Right kidney (tissue), 1 donor: ENCODE results near the gene TM4SF4.

ENCODE experiments used
- DNase-seq: peaks from one replicate; pipeline ENCODE4 v3.0.0-alpha.2; 2016

The TM4SF4 gene

GRCh38 chr3:149486726-149487125, 12.2 kb downstream of the TM4SF4 start:
- DNase-seq: no peak

DNA sequence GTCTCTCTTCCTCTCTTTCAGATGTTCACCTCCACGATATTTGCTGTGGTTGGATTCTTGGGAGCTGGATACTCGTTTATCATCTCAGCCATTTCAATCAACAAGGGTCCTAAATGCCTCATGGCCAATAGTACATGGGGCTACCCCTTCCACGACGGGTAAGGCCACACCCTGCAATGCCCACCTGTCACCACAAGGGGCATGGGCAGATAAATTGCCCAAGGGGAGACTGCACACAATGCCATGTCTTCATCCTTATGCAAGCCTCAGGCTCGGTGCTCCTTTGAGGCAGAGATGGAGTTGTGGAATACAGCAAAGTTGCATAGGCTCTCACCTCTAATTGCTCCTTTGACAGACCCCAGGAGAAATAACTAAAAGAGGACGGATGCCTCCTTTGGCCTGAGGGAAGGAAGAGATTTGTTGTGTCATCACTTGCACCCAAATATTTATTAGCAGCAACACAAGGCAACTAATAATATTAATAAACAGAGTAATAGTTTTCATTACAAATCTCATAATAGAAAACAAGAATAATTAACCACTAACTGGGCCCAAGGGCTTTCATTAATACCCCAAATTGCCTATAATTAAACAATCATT, 13.2 kb downstream of the TM4SF4 start:
- no peak for DNase-seq

- no peak for DNase-seq
These were observed 14.7 kb downstream of the TM4SF4 start for GRCh38 chr3:149489060-149489690.

DNA sequence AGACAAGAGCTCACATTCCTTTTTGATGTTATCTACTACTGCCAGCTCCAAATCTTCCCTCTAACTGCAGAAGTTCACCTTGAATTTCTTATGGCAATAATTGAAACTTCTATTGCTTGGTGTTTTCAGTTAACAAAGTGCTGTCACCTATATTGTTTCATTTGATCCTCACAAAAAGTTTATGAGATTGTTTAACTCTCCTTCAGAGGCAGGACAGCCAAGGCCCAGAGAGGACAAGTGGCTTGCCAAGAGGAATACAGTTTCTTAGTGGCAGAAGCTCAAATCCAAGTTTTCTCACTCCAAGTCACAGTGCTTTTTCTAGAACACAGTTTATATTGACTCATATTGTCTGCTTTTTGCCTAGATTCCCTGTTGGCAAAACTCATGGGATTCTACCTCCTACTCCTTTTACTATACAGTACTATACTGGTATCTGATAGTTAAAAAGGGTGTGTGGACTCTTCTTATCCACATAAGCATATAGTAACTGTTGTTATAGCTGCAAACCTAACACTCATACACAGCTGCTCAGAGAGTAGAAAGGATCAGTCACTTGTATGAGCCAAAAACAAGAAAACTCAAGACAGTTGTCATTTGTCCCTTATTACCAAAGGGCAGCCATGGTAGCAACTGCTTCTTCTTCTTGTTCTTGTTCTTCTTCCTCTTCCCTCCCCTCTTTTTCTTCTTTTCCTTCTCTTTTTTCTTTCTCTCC, 15.9 kb downstream of the TM4SF4 start:
- DNase-seq: no peak

DNA sequence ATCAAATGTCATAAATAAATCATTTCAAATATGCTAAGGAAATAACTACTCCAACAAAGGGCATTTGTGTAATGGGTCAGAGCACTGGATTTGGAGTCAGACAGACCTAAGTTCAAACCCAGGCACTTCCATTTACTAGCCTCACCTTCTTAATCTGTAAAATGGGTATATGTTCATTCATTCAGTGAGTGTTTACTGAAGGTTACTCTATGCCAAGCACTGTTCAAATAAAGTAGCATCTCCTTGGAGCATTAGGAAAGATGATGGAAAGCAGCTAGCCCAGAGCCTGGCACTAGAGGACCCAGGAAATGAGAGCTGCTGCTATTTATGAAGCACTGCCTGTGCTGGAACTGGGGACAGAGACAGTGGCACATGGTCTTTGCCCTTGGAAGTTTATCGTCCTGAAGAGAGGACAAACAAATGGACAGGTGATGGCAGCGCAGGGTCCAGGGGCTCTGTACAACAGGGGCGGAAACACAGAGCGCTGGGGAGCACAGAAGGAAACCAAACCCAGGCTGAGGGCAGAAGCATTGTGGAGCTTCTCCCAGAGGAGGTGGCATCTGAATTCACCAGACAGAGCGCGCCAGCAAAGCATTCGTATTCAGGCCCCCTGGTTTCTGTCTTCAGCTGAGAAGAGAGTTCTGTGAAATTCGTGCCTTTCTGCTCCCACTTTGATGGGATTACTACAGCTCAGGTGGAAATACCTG, 19.0 kb downstream of the TM4SF4 start:
- no peak for DNase-seq

GRCh38 chr3:149494022-149494758, 19.7 kb downstream of the TM4SF4 start:
- DNase-seq: peak; percentile 22

- no peak for DNase-seq
These were observed 20.5 kb downstream of the TM4SF4 start for GRCh38 chr3:149494759-149495580.

DNA sequence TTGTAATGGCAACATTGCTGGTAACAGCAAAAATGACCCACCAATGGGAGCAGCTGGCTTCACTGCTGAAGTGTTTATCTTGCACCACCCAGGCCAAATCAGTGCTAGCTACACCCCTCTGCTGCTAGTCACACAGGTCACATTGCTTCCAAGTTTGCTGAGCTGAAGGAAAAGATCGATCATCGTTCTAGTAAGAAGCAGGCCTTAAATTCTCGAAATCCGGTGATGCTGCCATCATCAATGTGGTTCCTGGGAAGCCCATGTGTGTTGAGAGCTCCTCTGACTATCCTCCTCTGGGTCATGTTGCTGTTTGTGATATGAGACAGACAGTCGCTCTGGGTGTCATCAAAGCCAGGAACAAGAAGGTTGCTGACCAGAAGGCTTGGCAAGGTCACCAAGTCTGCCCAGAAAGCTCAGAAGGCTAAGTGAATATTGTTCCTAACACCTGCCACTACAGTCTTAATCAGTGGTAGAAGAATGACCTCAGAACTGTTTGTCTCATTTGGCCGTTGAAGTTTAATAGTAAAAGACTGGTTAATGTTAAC, 21.2 kb downstream of the TM4SF4 start:
- no peak for DNase-seq

DNA sequence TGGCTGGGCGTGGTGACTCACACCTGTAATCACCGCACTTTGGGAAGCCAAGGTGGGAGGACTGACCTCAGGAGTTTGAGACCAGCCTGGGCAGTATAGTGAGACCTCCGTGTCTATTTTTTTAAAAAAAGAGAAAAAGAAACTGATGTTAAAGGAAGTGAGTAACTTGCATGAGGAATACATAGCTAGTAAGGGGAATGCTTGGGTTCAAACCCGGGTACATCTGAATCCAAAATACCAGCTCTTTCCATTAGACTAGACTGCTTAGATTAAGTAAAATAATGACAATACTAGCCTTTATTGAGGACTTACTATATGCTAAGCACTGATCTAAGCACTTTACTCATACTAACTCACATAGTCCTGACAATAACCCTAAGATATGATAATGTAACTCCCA, 22.4 kb downstream of the TM4SF4 start:
- DNase-seq: no peak

DNA sequence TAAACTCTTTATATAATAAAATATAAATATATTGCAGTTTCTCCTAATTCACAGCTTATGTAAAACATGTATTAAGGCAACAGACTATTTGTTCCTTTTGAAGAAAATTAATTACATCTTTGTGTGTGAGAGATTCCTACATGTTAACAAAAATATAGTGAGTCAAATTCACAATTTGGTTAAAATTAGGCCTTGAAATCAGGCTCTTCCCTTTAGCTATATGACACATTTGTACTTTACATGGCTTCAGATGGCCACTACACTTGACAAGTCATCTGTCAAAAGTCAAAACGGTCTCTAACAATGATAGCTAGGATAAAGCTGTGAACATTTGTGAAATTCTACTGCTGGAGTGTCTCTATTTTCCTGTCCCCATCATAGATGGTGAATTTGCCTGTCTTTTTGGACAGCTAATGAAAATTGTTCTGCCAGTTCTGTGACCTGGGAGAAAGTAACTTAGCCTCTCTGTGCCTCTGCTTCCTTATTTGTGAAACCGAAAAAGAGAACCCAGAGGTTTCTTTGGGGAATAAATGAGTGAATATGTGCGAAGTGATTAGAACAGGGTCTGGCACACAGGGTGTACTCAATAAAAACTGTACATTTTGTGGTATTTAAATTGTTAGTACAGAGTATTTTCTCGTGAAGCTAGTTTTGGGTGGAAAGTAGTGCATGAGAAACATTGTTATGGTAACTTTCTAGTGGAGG, 23.6 kb downstream of the TM4SF4 start:
- no peak for DNase-seq

DNA sequence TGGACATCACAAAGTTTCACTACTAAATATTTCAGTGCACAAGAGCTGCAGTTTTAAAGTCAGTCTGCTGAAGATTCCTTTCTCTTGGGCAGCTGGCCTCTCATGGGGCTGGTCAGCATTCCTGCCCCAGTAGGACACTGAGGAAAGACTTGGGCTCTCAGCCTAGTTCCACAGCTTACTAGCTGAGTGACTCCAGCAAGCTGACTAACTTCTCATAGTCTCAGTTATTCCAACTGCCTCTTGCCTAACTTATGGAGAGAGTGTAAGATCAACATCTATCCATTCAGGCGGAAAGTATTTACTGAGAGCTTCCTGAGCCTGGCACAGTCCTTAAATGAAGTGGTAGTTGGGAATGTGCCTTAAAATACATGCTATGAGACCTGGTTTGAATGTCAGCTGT, 27.0 kb downstream of the TM4SF4 start:
- DNase-seq: no peak

GRCh38 chr3:149502438-149502837, 27.9 kb downstream of the TM4SF4 start:
- DNase-seq: no peak

- DNase-seq: no peak
These were observed 32.0 kb downstream of the TM4SF4 start for GRCh38 chr3:149506540-149506939.

DNA sequence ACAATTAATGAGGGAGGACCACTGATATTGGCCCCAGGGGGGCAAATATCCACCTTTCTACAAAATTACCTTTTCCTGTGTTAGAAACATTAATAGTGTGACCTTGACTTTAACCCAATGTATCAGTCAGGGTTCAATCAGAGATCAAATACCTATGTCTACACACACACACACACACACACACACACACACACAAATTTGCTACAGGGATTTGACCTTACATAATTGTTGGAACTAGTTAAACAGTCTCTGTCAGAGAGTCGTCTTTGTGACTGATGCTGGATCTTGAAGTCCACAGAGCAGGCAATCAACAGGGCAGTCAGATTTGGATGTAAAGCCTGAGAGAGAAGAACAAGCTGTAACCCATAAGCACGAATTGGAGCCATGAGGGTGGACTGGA, 32.5 kb downstream of the TM4SF4 start:
- no peak for DNase-seq

- no peak for DNase-seq
These were observed 33.2 kb downstream of the TM4SF4 start for GRCh38 chr3:149507491-149508324.

DNA sequence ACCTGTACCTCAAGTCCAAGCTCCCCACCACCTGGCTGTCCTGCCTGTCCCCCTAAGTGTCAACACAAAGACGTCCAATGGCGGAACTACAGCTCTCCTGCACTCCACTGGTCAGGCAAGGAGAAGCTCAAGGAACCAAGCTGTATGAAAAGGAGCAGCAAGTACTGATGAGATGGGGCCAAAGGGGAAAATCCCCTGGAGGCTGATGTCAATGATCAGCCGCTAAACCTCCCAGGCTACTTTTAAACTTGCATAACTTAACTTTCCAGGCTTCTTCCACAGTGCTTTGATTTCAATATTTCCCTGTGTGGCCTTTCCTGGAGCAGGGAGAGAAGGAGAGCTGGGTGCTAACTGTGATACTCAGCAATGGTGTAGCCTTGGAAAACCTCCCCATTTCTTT, 35.0 kb downstream of the TM4SF4 start:
- DNase-seq: no peak

DNA sequence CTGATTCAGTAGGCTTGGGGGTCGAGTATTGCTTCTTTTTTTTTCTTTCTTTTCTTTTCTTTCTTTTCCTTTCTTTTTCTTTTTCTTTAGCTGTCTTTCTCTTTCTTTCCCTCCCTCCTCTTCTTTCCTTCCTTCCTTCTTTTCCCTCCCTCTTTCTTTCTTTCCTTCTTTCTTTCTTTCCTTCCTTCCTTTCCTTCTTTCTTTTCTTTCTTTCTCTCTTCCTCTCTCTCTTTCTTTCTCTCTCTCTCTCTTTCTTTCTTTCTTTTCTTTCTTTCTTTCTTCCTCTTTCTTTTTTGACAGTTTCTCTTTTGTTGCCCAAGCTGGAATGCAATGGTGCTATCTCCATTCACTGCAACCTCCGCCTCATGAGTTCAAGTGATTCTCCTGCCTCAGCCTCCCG, 36.0 kb downstream of the TM4SF4 start:
- DNase-seq: no peak

GRCh38 chr3:149511040-149511626, 36.6 kb downstream of the TM4SF4 start:
- no peak for DNase-seq

DNA sequence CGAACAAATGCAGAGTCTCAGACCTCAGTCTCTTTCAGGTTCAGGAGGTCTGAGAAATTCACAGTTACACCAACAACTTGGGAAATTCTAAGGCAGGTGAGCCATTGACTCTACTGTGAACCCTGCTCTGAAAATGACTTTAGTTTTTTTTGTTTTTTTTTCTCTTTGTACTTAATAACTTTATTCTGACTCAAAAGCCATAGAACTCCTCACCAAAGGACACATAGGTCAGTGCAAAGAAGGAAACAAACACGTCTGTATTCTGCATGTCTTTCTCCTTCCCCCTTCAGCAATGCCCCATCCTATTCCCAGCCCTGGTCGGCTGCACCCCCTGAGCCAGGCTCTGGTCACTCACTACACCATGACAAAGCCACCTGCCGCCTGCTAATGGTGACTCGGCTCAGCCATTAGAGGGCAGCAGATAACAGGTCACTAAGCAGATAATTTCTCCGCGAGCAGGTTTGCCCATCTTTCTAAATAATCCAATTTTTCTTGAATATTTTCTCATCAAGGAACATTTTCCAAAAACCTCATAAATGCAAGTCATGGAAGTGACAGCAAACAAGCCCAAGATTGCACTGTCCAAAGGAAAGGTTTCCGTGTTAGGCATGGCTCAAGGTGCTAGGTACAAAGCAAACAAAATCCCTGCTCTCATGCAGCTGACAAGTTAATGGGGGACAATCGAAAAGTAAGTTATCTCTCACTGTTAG, 37.7 kb downstream of the TM4SF4 start:
- peak; percentile 52 for DNase-seq
